Fibroblast of pulmonary artery (primary cell): ENCODE results near the gene LHFPL6.

Source experiments
- DNase-seq: peaks from one replicate; pipeline ENCODE4 v3.0.0-alpha.2; 2010; ENCODE audit warnings: low read depth
- H3K4me3 ChIP-seq: replicated peaks from 2 replicates; pipeline ENCODE4 v1.5.1; 2011; ENCODE audit warnings: low read depth, mild to moderate bottlenecking, control low read depth, low read length, moderate library complexity
- CTCF ChIP-seq: IDR thresholded peaks from 2 replicates; pipeline ENCODE4 v1.5.1; 2011; ENCODE audit warnings: mild to moderate bottlenecking, control low read depth, low read length, inconsistent platforms; ENCODE audit errors: missing control alignments

Gene LHFPL6

GRCh38 chr13:39524795-39525194 is 78.2 kb downstream of the LHFPL6 start:
- TF ChIP-seq CTCF: no peak
- DNase-seq: no peak
- no peak overlapping the region for H3K4me3 ChIP-seq

- TF ChIP-seq CTCF: no peak
- H3K4me3 ChIP-seq: no peak overlapping the region
- DNase-seq: no peak
These were observed 80.7 kb downstream of the LHFPL6 start for GRCh38 chr13:39522329-39522728.

- DNase-seq: no peak
- TF ChIP-seq CTCF: no peak
- H3K4me3 ChIP-seq: no peak overlapping the region
These were observed 81.3 kb downstream of the LHFPL6 start for GRCh38 chr13:39521701-39522100.

- no peak for DNase-seq
- H3K4me3 ChIP-seq: no peak overlapping the region
- TF ChIP-seq CTCF: no peak
These were observed 86.9 kb downstream of the LHFPL6 start for GRCh38 chr13:39516096-39516495.

- no peak for TF ChIP-seq CTCF
- DNase-seq: no peak
- no peak overlapping the region for H3K4me3 ChIP-seq
These were observed 87.7 kb downstream of the LHFPL6 start for GRCh38 chr13:39515224-39515714.

- no peak overlapping the region for H3K4me3 ChIP-seq
- TF ChIP-seq CTCF: no peak
- no peak for DNase-seq
These were observed 90.3 kb downstream of the LHFPL6 start for GRCh38 chr13:39512687-39513086.

GRCh38 chr13:39510316-39510695 is 92.7 kb downstream of the LHFPL6 start:
- no peak for TF ChIP-seq CTCF
- no peak overlapping the region for H3K4me3 ChIP-seq
- DNase-seq: no peak
